ENCODE measurements around the gene TMEM208. TPM values are rescaled to one million over a fixed set of nuclear protein-coding genes. Genes with fewer than 3 reads are reported as not detected.

TMEM208 gene
- total RNA-seq, 1 donor from 2014 or later = 36.8 TPM

DNA sequence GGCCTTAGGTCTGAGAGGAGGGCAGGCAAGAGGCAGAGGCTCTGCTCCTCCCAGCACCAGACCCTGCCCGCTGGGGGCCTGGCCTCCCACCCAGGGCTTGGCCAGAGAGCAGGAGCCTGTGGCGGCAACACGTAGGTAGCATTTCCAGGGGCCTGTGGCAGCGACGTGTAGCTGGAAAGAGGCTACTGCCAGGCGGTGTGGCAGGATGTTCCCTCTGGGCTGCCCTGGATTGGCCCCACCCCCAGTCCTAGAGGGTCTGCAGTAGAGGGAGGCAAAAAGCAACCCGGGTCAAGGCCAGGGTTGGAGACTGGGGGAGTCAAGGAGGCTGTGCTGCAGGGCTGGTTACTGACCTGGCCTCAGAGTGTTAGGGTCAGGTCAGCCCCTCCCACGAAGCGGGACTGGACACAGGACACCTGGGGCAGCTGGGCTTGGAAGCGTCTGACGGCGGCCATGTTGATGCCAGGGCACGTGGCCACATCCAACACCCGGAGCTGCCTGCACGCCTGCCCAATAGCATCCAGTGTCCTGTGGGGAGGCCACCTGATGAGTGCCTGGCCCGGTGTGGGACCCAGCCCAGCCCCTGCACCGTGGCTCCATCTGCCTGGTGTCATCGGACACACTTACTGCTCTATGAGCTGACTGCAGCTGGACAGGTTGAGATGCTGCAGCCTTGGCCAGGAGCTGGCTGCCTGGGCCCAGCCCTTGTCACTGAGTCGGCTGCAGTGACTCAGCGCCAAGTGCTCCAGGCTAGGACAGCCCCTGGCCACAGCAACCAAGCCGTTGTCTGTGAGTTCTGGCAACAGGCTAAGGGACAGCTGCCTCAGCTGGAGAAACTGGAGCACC lies 19.5 kb upstream of the TMEM208 start:
- DNase-seq (ENCODE audit: extremely low read depth, low read depth, low spot score) = no peak

DNA sequence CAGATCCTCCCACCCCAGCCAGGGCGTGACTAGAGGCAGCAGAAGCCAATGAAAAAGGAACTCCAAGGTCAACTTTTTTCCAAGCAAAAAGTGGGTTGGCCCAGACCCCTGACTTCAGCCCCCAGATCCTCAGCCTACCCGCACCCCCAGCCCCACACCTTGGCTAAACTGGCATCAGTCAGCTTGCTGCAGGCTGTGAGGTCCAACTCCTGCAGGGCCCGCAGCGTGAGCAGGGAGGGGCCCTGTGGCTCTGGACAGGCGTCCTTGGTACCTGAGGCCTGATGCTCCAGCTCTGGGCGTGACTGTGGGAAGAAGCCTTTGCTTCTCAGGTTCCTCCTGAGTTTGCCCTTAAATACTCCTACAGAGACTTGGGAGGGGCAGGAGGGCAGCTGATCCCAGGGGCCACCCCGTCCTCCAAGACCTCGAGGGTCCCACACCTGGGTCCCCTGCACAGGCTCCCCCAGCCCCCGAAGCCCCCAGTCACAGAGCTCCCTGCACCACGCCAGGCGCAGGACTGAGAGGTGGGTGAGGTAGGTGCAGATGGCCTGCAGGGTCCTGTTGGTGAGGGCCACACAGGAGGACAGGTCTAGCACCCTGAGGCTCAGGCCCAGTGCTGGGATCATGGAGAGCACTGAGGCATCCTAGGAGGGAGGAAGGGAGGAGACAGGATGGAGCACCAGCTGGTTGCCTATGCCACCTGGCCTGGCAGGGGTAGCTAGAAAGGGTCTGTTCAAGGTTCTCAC lies 18.6 kb upstream of the TMEM208 start:
- DNase-seq (ENCODE audit: extremely low read depth, low read depth, low spot score) = no peak

DNA sequence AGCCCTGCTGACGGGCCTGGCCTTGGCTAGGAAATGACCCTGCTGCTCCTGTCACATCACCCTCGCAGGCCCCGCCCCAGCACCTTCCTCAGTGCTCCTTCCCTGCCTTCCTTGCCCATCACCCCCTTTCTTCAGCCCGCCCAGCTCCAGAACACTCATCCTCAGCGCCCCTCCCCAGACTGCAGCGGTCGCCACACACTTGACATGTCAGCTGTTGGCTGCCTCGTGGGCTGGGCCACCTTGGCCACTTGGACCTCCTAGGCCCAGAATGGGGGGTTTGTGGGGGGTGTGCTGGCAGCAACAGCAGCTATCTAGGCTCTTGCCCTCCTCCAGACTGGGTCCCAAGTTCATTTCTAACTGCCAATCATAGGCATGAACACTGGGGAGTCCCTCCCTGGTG lies 17.4 kb upstream of the TMEM208 start:
- no peak for DNase-seq (ENCODE audit: extremely low read depth, low read depth, low spot score)

DNA sequence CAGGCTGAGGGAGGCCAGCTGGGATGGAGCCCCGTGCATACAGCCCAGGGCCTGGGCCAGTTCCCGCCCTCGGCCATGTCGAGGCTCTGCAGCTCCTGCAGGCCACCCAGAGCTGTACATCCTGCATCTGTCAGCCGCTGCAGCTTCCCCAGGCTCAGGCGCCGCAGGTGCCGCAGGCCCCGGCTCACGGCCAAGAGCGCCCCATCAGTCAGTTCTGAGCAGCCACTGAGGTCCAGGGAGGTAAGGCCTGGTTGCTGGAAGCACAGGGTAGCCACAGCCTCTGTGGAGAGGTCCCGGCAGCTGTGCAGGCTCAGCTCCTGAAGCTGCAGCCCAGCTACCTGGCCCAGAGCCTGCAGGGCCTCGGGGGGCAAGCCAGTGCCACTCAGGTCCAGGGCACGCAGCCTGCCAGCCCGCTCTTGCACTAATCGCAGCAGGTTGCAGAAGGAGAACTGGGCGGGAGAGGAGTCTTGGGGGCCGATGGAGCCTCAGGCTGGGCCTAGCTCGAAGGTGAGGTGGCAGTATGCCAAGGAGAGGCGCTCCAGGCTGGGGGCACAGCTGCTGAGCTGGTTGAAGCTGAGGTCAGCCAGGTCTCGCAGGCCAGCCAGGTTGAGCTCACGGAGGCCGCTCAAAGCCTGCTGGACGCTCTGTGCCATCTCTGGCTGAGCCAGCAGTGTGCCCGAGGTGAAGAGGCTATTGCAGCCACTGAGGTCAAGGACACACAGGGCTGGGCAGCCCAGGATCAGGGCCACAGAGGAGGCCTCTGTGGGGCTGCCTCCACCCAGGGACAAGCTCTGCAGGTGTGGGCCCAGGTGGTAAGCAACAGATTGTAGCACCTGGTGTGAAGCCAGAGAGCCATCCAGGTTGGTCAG lies 16.6 kb upstream of the TMEM208 start:
- no peak for DNase-seq (ENCODE audit: extremely low read depth, low read depth, low spot score)

DNA sequence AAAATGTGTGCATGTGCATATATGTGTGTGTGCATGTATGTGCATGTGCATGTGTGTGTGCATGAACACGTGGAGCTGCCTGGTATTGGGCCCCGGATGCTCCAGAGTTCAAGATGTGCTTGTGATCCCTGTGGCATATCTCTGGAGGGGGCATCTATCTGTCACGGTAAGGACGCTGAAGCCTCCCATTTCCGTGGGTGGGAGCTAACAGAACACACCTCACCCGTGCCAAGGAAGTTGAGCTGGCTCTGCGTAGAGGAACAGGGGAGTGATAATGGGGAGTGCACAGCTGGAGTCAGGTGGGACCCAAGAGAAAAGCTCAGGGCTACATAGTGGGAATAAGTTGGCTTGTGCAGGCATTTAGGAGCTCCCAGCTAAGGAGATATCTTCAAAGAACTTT lies 15.3 kb upstream of the TMEM208 start:
- no peak for DNase-seq (ENCODE audit: extremely low read depth, low read depth, low spot score)

DNA sequence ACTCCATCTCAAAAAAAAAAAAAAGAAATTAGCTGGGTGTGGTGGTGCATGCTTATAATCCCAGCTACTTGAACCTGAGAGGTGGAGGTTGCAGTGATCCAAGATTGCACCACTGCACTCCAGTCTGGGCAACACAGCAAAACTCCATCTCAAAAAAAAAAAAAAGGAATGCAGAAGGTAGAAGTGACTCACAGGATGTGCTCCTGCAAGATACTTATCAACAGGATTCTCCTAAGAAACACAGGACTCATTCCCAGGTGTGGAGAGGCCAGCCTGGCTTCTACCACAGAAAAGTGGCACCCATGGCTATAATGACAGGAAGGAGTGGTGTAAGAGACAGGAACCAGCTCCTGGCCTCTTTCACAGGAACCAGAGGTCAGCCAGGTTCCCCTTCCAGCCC lies 14.2 kb upstream of the TMEM208 start:
- no peak for DNase-seq (ENCODE audit: extremely low read depth, low read depth, low spot score)

DNA sequence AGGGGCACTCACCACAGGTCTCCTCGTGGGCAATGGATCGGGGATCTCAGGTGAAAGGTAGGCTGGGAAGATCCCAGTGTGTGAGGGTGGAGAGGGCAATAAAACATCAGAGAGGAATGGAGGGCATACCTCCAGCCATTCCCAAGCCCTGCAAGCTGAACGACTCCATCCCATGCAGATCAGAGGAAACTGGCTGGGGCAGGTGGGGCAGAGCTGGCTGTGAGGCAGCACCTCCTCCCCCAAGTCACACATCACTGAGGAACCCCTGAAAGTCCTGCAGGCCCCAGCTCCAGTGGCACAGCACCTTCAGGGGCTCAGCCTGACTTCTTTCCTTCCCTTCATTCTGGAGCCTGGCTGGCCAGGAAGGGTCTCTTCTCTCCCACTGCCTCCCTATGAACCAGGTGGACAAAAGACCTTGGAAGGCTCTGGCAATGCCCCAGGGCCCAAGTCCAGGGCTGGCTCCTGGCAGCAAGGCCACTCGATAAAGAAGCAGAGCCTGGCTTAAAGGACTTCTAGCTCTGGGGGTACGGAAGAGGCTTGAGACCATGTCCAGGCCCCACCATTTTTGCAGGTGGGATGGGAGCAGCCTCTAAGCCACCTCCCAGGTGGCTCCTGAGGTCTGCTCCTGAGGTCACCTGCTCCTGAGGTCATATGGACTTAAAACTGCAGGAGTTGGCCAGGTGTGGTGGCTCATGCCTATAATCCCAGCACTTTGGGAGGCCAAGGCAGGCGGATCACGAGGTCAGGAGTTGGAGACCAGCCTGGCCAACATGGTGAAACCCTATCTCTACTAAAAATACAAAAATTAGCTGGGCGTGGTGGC lies 13.5 kb upstream of the TMEM208 start:
- no peak for DNase-seq (ENCODE audit: extremely low read depth, low read depth, low spot score)

DNA sequence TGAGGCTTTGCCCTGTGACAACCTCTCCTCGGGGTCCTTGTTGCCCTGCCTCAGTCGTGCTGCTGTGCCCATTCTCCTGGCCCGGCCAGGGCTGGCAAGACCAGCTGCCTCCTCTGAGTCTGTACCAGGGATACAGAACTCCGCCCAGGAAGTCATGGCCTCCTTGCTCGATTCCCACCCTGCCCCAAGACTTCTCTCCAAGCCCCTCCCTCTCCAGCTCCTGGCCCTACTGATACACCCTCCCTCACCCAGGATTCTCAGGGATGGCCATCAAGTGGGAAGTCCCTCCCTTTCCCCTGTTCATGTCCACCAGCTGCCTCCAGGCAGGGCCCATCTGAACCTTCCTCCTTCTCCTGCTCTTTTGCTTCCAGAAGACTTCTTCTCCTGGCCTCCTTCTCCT lies 11.2 kb upstream of the TMEM208 start:
- DNase-seq (ENCODE audit: extremely low read depth, low read depth, low spot score) = no peak

DNA sequence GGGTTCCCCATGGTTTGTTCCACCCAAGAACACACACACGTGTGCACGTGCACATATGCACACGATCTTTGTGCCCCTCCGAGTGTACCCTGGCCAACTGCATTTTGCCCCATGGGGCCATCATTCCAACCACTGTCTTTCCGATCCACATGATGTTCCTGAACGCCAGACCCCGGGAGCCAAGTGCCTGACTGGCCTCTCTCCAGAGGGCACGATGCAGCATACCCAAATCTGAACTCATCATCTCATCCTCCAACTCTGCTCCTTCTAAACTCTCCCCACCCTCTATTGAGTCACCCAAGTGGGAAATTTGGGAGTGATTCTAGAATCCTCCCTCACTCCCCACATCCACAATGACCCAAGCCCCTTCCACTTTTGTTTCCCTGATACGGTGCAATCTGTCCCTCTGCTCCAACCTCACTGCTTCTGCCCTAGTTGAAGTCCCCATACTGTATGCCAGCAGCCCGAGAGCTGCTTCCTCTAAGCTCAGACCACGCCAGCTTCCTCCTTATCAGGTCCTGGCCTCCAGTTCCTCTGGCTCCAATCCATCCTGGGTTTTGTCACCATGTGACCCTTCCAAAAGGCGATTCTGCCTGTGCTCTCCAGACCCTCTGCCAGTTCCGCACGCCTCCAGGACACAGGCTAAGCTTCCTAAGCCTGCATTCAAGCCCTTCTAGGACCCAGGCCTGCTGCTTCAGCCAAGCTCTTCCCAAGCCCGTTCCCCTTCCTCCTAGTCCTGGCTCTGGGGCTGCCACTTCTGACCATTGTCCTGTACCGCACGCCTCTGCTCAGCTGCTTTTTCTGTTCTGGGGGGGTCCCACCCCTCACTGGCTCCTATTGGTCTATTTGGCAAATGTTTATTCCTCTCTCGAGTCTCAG lies 10.1 kb upstream of the TMEM208 start:
- no peak for DNase-seq (ENCODE audit: extremely low read depth, low read depth, low spot score)

DNA sequence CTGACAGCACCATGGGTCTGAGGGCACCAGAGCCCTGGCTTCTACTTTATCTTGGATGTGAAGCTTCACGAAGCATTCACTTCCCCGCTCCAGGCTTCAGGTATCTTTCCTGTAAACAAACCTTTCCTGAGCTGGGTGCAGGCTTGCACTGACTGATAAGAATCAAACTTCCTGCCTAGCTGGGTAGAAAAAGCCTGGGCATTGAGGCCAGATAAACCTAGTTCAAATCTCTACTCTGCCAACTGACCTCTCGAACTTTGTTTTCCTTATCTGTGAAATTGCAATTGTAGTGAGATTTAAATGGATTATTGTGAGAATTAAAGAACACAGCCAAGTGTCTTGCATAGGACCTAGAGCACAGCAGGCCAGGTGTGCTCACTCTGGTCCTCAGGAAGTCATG lies 2.9 kb upstream of the TMEM208 start:
- no peak for DNase-seq (ENCODE audit: extremely low read depth, low read depth, low spot score)

DNA sequence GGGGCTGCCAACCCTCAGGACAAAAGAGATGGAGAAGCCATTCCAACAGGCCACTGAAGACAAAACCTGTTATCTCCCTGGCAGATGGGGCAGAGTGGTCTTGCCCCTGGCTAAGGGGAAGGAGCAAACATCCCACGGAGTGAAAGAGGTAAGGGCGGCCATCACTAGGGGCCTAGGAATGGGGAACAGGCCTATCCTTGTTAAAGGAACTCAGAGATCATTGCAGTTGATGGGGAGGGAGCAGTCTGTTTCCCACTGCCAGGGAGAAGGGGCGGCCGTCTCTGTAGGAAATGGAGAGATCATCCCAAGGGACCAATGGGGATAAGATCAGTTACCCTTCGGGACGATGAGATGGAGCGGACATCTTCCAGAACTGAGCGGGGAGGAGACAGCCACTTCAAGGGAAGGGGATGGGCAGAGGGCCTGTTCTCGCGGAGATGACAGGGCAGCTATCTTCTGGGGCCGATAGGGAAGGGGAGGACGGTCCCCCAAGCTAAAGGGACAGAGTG lies 581 bp upstream of the TMEM208 start:
- DNase-seq (ENCODE audit: extremely low read depth, low read depth, low spot score) = no peak

DNA sequence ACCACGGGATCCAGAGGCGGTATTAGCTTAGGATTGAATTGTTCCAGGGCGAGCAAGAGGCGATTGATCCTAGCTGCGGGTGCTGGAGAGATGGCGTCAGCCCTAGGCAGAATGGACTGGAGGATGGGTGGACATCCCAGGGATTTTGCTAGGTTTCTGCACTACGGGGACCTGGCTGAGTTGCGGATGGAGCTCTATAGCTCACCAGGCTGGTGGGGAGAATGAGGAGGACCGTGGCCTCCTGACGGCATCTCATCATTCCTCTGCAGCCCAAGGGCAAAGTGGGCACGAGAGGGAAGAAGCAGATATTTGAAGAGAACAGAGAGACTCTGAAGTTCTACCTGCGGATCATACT lies 614 bp downstream of the TMEM208 start:
- no peak for DNase-seq (ENCODE audit: extremely low read depth, low read depth, low spot score)

DNA sequence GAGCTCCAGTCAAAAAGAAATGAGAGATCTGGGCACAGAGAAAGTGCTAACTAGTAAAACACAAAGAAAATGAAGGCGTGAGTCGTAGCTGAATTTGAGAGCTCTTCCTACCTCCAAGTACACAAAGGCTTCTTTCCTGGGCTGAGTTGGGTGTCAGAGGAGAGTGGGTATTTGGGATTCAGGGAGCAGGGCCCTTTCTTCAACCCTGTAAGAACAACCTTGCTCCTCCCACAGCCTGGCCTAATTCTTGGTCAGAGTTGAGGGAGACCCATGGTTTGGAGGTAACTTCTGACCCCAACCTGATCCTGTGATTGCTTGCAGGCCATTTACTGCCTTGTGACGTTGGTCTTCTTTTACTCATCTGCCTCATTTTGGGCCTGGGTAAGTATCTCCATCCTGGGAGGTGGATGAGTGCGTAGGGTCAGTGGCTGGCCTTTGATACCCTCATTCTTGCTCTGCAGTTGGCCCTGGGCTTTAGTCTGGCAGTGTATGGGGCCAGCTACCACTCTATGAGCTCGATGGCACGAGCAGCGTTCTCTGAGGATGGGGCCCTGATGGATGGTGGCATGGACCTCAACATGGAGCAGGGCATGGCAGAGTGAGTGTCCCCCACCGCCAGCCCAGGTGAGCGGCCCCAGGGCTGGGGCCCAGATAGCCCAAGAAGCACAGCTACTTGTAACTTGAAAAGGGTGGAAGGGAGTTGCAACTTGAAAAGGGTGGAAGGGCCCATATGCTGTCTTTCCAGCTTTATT lies 1.3 kb downstream of the TMEM208 start:
- no peak for DNase-seq (ENCODE audit: extremely low read depth, low read depth, low spot score)

DNA sequence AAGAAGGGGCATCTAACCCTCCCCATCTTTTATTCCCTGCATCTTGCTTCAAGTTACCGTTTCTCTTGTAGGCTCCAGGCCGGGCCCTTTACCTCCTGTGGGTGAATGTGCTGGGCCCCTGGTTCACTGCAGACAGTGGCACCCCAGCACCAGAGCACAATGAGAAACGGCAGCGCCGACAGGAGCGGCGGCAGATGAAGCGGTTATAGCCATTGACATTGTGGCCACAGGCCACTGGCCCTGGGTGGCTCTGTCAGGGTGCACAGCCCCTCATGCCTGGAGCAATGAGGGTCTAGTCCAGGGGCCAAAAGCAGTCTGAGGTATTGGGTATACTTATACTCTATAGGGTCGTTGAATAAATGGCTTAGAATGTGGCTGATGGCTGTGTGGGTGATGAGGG lies 2.0 kb downstream of the TMEM208 start:
- no peak for DNase-seq (ENCODE audit: extremely low read depth, low read depth, low spot score)

DNA sequence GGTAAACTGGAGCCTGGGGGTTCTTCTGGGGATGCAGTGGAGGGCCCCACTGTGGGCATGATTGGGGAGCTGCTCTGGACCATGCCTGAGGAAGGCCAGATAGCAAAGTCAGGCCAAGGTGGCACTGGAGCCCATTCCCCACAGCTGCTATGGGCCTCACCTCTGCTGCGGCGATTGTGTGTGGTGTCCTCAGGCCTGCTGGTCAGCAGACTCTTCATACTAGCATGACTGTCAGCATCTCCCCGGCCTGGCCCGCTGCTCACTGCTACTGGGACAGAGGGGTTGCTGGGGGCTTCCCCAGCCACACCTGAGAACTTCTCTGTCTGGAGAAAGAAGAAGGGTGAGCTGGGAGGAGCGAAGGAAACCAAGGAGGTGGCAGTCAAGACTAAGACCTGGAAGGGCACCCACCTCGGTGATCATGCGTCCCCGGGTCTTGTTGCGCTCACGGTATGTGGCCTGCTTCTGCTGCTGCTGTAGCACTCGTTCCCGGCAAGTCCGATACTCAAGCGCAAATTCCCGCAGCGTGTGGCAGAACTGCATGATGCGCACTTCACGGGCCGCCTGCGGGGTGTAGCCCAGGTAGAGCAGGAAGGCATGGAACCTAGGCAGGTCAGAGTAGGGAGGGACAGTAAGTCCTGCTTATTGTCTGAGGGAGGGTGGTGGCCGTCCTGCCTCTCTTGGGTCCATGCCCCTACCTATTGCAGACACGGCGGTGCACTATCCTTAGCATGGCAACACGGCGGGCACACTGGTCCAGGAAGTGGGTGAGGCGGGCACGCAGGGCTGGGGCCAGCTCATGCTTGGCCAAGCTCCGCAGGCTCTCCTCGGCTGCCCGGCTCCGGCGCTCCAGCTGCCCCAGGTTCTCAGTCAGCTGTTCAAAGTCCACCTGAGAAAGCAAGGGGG lies 3.2 kb downstream of the TMEM208 start:
- DNase-seq (ENCODE audit: extremely low read depth, low read depth, low spot score) = no peak

DNA sequence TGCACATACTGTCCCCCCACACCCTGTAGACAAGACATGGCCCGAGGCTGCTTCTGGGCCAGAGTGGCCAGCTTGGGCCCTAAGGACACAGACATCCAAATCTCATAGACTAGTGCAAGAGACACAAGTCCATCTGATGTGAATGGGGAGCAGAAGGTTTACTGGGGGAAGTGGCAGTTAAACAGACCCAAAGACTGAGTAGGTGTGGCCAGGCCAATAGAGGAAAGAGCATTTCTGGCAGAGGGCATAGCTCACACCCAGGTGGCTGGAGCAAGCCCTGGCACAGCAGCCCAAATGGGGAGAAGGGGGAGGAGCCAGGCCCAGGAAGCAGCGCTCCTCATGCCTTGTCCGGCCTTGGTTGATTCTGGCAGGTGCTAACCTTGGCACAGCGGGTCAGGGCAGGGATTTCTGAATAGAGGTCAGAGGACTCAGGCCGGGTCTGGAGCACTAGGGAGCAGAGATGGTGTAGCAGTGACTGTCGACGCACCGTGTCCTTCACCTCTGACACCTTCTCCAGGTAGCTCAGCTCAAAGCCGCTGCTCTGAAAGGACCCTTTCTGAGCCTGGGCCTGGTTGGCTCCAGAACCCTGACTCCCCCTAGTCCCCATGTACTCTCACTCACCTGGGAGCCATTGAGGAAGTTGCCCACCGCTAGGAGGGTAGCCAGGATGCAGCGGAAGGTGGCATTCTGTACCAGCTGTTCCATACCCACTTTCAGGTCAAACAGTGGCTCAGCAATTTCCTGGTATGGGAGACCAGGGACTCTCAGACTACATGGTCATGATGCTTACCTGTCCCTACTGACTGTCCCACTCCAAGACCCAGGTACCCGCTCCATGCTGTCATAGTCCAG lies 4.1 kb downstream of the TMEM208 start:
- DNase-seq (ENCODE audit: extremely low read depth, low read depth, low spot score) = no peak

DNA sequence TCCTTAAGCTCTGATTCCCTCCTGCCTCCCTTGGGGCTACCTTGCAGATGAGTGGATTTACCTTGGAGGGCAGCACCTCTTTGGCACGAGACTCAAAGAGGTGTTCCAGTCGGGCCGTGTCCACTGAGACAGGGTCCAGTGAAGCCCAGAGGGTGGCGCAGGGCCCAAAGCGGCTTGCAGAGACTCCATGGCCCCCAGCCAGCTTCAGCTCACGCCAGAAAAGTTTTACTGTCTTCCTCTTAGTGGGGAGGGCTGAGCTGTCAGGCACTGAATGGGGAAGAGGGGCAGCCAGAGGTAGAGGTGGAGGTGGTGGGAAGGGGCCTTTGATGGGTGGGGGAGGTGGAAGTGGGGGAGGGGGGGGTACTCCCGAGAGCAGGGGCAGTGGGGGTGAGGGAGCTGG lies 6.7 kb downstream of the TMEM208 start:
- DNase-seq (ENCODE audit: extremely low read depth, low read depth, low spot score) = no peak
